ENCODE measurements around the gene KIF4A.

Gene KIF4A

GRCh38 chrX:70439016-70439415 is 149.1 kb downstream of the KIF4A start:
- H3K4ac ChIP-seq (ENCODE audit: low read depth in 1 of 2, low read length in 2 of 2), result no peak overlapping the region
- H4K91ac ChIP-seq (ENCODE audit: low read length), result no peak overlapping the region
- no peak overlapping the region for H3K9ac ChIP-seq (ENCODE audit: low read length)
- H3K9me3 ChIP-seq (ENCODE audit: control insufficient read depth, low read length), result no peaks in the 10 kb centered on the region
- H2AK5ac ChIP-seq (ENCODE audit: low read length, severe bottlenecking), result no peak overlapping the region
- no peak overlapping the region for H2BK12ac ChIP-seq (ENCODE audit: low read length in 2 of 2)
- peak; percentile 5 for DNase-seq
- H2AFZ ChIP-seq (ENCODE audit: low read depth, low read length), result no peak overlapping the region
- no peak overlapping the region for H3K18ac ChIP-seq (ENCODE audit: low read depth in 1 of 2, low read length in 2 of 2)
- no peak overlapping the region for H3K27ac ChIP-seq (ENCODE audit: low read length, poor library complexity, severe bottlenecking)
- H3K4me1 ChIP-seq (ENCODE audit: control insufficient read depth, insufficient read depth, low read depth, low read length), result peaks cover 7% of the 10 kb centered on the region
- H3K14ac ChIP-seq (ENCODE audit: low read length in 2 of 2), result no peak overlapping the region
- 43% methylated on average over 1 of the region's 1 CpG for WGBS
- H3K4me2 ChIP-seq (ENCODE audit: low read length, poor library complexity, severe bottlenecking), result no peak overlapping the region
- no peak overlapping the region for H4K8ac ChIP-seq (ENCODE audit: low read length)
- H3K23ac ChIP-seq (ENCODE audit: low read length in 2 of 2), result no peak overlapping the region
- H2BK15ac ChIP-seq (ENCODE audit: low read depth, poor library complexity, severe bottlenecking), result no peak overlapping the region
- H3K4me3 ChIP-seq (ENCODE audit: insufficient read depth in 1 of 2, low read depth in 1 of 2, low read length in 2 of 2), result no peak overlapping the region
- H3K79me1 ChIP-seq (replicated peaks; ENCODE audit: low read length, poor library complexity, severe bottlenecking), result no peaks in the 10 kb centered on the region
- peaks cover 8 to 61% of the 10 kb centered on the region in 2 experiments for H3K27me3 ChIP-seq (ENCODE audit: control insufficient read depth in 1 of 2, insufficient read depth in 1 of 2, low read length in 2 of 2)
- H3K36me3 ChIP-seq (ENCODE audit: control insufficient read depth in 1 of 2, insufficient read depth in 2 of 2, low read depth in 1 of 2, low read length in 2 of 2), result no peaks in the 10 kb centered on the region
- no peak overlapping the region for H2BK5ac ChIP-seq (ENCODE audit: low read depth, low read length, poor library complexity, severe bottlenecking)
- H2BK120ac ChIP-seq (ENCODE audit: low read depth, low read length), result no peak overlapping the region

DNA sequence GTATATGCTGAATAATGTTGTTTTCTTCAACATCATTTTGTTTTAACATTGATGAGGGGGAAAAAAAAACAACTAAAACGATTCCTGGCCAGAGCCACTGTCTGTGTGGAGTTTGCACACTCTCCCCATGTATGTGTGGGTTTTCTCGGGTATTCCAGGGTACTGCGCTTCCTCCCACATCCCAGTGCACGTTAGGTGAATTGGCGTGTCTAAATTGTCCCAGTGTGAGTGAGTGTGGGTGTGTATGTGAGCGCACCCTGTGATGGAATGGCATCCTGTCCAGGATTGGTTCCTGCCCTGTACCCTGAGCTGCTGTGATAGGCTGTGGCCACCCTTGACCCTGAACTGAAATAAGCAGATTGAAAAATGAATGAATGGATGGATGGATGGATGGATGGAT is 152.3 kb downstream of the KIF4A start:
- Histone ChIP-seq H3K9ac (ENCODE audit: low read length) (no peak overlapping the region), H3K23ac (ENCODE audit: low read length in 2 of 2) (no peak overlapping the region), H3K18ac (ENCODE audit: low read depth in 1 of 2, low read length in 2 of 2) (no peak overlapping the region), H3K27me3 (ENCODE audit: control insufficient read depth in 1 of 2, insufficient read depth in 1 of 2, low read length in 2 of 2) (peaks cover 35 to 76% of the 10 kb centered on the region in 2 experiments), H4K8ac (ENCODE audit: low read length) (no peak overlapping the region), H2BK120ac (ENCODE audit: low read depth, low read length) (no peak overlapping the region), H3K4ac (ENCODE audit: low read depth in 1 of 2, low read length in 2 of 2) (no peak overlapping the region), H2AFZ (ENCODE audit: low read depth, low read length) (no peak overlapping the region), H3K36me3 (ENCODE audit: control insufficient read depth in 1 of 2, insufficient read depth in 2 of 2, low read depth in 1 of 2, low read length in 2 of 2) (no peaks in the 10 kb centered on the region), H2AK5ac (ENCODE audit: low read length, severe bottlenecking) (no peak overlapping the region), H3K4me1 (ENCODE audit: control insufficient read depth, insufficient read depth, low read depth, low read length) (peaks cover 2% of the 10 kb centered on the region), H2BK5ac (ENCODE audit: low read depth, low read length, poor library complexity, severe bottlenecking) (no peak overlapping the region), H4K91ac (ENCODE audit: low read length) (no peak overlapping the region), H3K9me3 (ENCODE audit: control insufficient read depth, low read length) (no peaks in the 10 kb centered on the region), H2BK15ac (ENCODE audit: low read depth, poor library complexity, severe bottlenecking) (no peak overlapping the region), H3K4me2 (ENCODE audit: low read length, poor library complexity, severe bottlenecking) (no peak overlapping the region), H2BK12ac (ENCODE audit: low read length in 2 of 2) (no peak overlapping the region), H3K79me1 (replicated peaks; ENCODE audit: low read length, poor library complexity, severe bottlenecking) (no peaks in the 10 kb centered on the region), H3K14ac (ENCODE audit: low read length in 2 of 2) (no peak overlapping the region), H3K4me3 (ENCODE audit: insufficient read depth in 1 of 2, low read depth in 1 of 2, low read length in 2 of 2) (no peak overlapping the region), H3K27ac (ENCODE audit: low read length, poor library complexity, severe bottlenecking) (no peak overlapping the region)
- 78% methylated on average over 6 of the region's 6 CpGs for WGBS
- DNase-seq, result no peak

DNA sequence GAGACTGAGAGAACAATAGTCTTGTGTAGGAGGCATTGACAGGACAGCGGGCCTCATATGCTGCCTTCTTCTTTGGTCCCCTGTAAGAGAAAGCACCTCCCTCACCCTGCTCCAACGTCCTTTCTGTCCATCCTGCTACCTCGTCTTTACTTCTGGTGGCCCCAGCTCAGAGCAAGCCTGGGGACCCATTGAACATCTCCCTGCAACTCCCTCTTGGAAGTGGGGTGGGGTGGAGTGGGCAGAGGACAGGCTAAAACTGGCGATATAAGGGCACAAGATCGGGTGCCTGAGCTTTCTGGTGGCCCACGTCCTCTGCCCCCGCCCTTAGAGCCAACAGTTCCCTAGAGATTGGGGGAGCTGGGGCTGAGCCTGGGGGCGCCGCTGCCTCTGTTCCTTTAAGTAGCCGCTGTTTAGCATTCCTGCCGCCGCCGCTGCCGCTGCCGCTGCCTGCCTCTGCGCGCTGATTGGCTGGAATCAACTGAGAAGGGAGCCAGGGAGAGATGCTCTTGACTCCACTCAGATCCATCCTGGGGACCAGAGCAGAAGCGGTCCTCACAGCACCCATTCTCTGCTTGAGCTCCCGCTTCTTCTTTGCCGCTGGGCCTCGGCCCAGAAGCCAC is 154.5 kb downstream of the KIF4A start, which contains the start of gene DLG3:
Gene DLG3, plus strand, starts transcription at position 510 of the 620 bp plus-strand sequence. CDS start 367 bp downstream, outside the sequence.
- Histone ChIP-seq H3K4ac (ENCODE audit: low read depth in 1 of 2, low read length in 2 of 2) (no peak within 1 kb of the TSS), H3K9me3 (ENCODE audit: control insufficient read depth, low read length) (no peaks in the 10 kb centered on the region), H3K79me1 (replicated peaks; ENCODE audit: low read length, poor library complexity, severe bottlenecking) (no peaks in the 10 kb centered on the region), H3K4me1 (ENCODE audit: control insufficient read depth, insufficient read depth, low read depth, low read length) (peaks cover 2% of the 10 kb centered on the region), H3K18ac (ENCODE audit: low read depth in 1 of 2, low read length in 2 of 2) (no peak within 1 kb of the TSS), H3K9ac (ENCODE audit: low read length) (no peak within 1 kb of the TSS), H2BK120ac (ENCODE audit: low read depth, low read length) (no peak within 1 kb of the TSS), H3K36me3 (ENCODE audit: control insufficient read depth in 1 of 2, insufficient read depth in 2 of 2, low read depth in 1 of 2, low read length in 2 of 2) (no peaks in the 10 kb centered on the region), H2BK5ac (ENCODE audit: low read depth, low read length, poor library complexity, severe bottlenecking) (no peak within 1 kb of the TSS), H2BK15ac (ENCODE audit: low read depth, poor library complexity, severe bottlenecking) (no peak within 1 kb of the TSS), H3K27ac (ENCODE audit: low read length, poor library complexity, severe bottlenecking) (no peak within 1 kb of the TSS), H2BK12ac (ENCODE audit: low read length in 2 of 2) (no peak within 1 kb of the TSS), H2AFZ (ENCODE audit: low read depth, low read length) (no peak within 1 kb of the TSS), H3K14ac (ENCODE audit: low read length in 2 of 2) (no peak within 1 kb of the TSS), H3K4me2 (ENCODE audit: low read length, poor library complexity, severe bottlenecking) (peak within 1 kb of the TSS; percentile 22), H2AK5ac (ENCODE audit: low read length, severe bottlenecking) (no peak within 1 kb of the TSS), H3K4me3 (ENCODE audit: insufficient read depth in 1 of 2, low read depth in 1 of 2, low read length in 2 of 2) (no peak within 1 kb of the TSS), H4K8ac (ENCODE audit: low read length) (no peak within 1 kb of the TSS), H3K27me3 (ENCODE audit: control insufficient read depth in 1 of 2, insufficient read depth in 1 of 2, low read length in 2 of 2) (peaks cover 39 to 77% of the 10 kb centered on the region in 2 experiments), H3K23ac (ENCODE audit: low read length in 2 of 2) (no peak within 1 kb of the TSS), H4K91ac (ENCODE audit: low read length) (no peak within 1 kb of the TSS)
- peak; percentile 26 for DNase-seq
- WGBS, result 17% methylated on average over 10 of the region's 21 CpGs

DNA sequence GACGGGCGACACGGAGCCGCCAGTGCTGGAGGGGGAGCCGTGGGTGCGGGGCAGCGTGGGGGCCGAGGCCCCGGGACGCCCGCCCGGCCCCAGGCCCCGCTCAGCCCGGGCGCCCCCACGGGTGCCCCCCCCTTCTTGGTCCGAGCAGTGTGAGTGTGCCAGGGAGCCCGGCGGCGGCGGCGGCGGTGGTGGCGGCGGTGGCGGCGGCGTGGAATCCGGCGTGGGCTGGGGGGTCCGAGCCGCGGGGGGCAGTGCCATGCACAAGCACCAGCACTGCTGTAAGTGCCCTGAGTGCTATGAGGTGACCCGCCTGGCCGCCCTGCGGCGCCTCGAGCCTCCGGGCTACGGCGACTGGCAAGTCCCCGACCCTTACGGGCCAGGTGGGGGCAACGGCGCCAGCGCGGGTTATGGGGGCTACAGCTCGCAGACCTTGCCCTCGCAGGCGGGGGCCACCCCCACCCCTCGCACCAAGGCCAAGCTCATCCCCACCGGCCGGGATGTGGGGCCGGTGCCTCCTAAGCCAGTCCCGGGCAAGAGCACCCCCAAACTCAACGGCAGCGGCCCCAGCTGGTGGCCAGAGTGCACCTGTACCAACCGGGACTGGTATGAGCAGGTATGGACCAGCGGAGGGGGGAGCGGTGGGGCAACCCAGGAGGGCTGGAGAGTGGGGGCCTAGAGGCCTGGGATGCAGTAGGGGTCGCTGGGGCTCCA is 155.2 kb downstream of the KIF4A start:
- H2BK12ac ChIP-seq (ENCODE audit: low read length in 2 of 2), result no peak overlapping the region
- no peak overlapping the region for H3K14ac ChIP-seq (ENCODE audit: low read length in 2 of 2)
- no peak overlapping the region for H3K4me3 ChIP-seq (ENCODE audit: insufficient read depth in 1 of 2, low read depth in 1 of 2, low read length in 2 of 2)
- no peaks in the 10 kb centered on the region for H3K36me3 ChIP-seq (ENCODE audit: control insufficient read depth in 1 of 2, insufficient read depth in 2 of 2, low read depth in 1 of 2, low read length in 2 of 2)
- peaks cover 39 to 77% of the 10 kb centered on the region in 2 experiments for H3K27me3 ChIP-seq (ENCODE audit: control insufficient read depth in 1 of 2, insufficient read depth in 1 of 2, low read length in 2 of 2)
- no peak overlapping the region for H2BK120ac ChIP-seq (ENCODE audit: low read depth, low read length)
- H4K8ac ChIP-seq (ENCODE audit: low read length), result no peak overlapping the region
- no peaks in the 10 kb centered on the region for H3K79me1 ChIP-seq (replicated peaks; ENCODE audit: low read length, poor library complexity, severe bottlenecking)
- no peak overlapping the region for H3K27ac ChIP-seq (ENCODE audit: low read length, poor library complexity, severe bottlenecking)
- no peak overlapping the region for H4K91ac ChIP-seq (ENCODE audit: low read length)
- no peak overlapping the region for H3K23ac ChIP-seq (ENCODE audit: low read length in 2 of 2)
- peaks cover 2% of the 10 kb centered on the region for H3K4me1 ChIP-seq (ENCODE audit: control insufficient read depth, insufficient read depth, low read depth, low read length)
- H3K9me3 ChIP-seq (ENCODE audit: control insufficient read depth, low read length), result no peaks in the 10 kb centered on the region
- H3K9ac ChIP-seq (ENCODE audit: low read length), result no peak overlapping the region
- no peak overlapping the region for H2AFZ ChIP-seq (ENCODE audit: low read depth, low read length)
- no peak overlapping the region for H3K18ac ChIP-seq (ENCODE audit: low read depth in 1 of 2, low read length in 2 of 2)
- no peak overlapping the region for H3K4ac ChIP-seq (ENCODE audit: low read depth in 1 of 2, low read length in 2 of 2)
- no peak for DNase-seq
- H2AK5ac ChIP-seq (ENCODE audit: low read length, severe bottlenecking), result no peak overlapping the region
- 41% methylated on average over 29 of the region's 61 CpGs for WGBS
- no peak overlapping the region for H2BK15ac ChIP-seq (ENCODE audit: low read depth, poor library complexity, severe bottlenecking)
- no peak overlapping the region for H2BK5ac ChIP-seq (ENCODE audit: low read depth, low read length, poor library complexity, severe bottlenecking)
- H3K4me2 ChIP-seq (ENCODE audit: low read length, poor library complexity, severe bottlenecking), result peak overlapping the region; percentile 22
